DMS 273 (cell line): Measurements from ENCODE around the gene GTF2E1.
"Not testable (repeated sequence)": the region's sequence is repeated elsewhere in the genome, so short reads cannot be mapped to it uniquely, and the experiment has no call there.

Source experiments
- DNase-seq: peaks from one replicate; lab custom pipeline; 2025; ENCODE audit not compliant: unreplicated experiment; lab: John Stamatoyannopoulos, UW

GTF2E1 gene

GRCh38 chr3:120742198-120742848 lies at the start of gene GTF2E1, which contains the start of gene RABL3:
GTF2E1 (plus strand) TSS chr3:120742744; CDS start chr3:120750553, 7,809 bp downstream.
RABL3 (minus strand) TSS chr3:120742516; CDS start chr3:120742507, 9 bp downstream.
- peak; percentile 100 for DNase-seq

DNA sequence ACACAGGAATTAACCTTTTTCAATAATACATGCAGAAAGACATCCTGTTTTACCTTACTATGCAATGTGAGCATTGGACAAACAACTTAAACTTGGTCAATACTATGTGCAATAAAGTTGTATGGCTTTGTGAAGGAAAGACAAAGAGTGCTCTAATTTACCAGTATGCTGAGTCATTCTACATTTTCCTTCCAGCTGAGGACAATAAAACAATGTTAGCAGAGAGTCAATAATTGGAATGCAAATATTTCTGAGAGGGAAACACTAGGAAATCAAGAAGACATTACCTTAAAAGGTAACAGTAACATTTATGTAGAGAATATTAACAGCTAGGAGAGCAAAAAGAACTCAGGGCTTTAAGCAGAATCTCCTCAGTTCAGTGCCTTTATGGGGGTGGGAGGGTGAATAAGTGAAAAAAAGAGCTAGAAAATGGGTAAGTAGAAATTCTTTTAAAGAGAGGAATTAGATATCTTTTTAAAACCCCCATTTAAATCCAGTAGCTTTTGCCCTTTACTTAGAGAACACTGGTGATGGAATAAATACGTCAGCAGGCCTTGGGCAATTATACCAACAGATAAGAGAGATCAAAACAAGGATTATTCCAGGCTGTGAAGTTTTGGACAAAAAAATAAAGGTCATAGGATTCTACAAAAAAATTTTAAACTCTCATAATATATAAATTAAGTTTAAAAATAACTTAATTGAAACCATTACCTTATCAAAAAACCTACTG lies 48.9 kb upstream of the GTF2E1 start:
- DNase-seq, result no peak

- no peak for DNase-seq
Measured at GRCh38 chr3:120699333-120699732, 43.2 kb upstream of the GTF2E1 start.

DNA sequence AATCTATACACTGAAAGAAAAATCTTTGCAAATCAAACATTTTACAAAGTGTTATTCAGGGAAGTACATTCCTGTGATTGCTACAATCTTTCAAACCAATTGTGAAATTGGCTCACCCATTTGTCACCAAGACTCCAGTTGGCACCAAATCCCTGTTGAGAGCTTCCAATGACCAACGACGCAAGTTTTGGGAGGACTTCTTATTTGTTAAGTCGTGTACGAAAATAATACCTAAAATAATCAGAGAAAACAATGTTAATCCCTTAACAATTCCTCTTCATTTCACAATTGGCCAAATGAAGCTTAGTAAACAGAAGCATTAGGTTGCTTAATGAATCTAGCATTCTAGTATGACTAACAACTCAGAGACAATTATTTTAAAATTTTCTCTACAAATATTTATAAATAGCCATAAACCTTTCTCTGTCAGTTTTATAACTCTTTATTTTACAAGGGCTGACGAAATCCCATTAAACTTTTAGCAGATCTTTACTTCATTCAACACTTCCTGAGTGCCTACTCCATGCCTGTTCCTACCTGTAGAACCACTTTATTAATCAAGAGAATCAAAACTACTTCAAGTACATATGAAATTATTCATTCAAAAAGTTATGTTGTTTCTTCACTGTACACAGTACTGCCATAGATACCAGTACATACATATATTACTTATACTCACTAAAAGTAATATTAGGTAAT lies 36.5 kb upstream of the GTF2E1 start:
- DNase-seq, result no peak

DNA sequence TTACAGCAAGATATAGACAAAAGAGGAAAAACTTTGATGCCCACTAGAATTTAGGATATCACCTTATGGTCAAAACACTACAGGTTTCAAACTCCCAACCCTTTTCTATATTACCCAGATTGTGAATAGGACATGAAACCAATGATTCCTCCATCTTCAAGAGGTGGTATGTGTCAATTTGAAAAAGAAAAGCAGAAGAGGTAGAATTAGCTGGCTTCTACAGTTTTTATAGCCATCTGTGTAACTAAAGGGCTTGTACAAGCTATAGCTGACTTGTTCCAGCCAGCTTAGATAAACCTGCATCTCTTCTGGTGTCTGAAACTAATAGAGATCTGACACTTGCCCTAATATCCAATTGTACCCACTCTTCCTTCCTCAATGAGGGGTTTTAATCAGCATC lies 35.6 kb upstream of the GTF2E1 start:
- no peak for DNase-seq

DNA sequence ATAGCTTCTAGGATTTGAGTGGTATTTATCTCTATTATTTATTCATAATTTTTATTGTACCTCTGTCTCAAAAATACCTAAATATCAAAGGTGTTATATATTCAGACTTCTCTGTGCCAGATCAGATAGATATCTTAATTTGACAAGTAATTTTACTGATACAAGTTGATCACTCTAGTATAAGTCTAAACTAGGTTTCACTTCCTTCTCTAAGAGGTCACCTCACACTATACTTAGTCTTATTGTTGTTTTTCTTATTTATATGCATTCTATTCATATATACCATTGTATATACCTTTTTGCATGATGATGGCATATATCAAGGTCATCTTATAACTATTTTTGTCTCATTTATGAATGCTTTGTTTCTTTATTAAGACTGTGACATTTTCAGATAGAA lies 34.1 kb upstream of the GTF2E1 start:
- no peak for DNase-seq

DNA sequence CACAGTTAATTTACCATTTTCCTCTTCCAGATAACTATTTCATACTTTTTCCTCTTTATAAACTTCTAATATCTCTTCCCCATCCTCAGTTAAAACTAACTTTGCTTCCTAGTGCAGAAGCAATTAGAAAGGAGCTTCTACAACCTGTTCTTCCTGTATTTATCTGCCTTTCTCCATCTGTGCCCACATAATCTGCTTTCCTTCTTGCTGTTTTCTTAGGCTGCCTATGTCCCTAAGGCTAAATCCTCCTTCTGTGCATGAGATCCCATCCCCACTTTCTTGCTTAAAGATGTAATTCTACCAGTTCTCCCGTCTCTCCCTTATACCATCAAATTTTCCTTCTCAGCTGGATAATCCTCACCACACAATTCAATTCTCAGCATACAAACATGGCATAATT lies 32.2 kb upstream of the GTF2E1 start:
- no peak for DNase-seq

DNA sequence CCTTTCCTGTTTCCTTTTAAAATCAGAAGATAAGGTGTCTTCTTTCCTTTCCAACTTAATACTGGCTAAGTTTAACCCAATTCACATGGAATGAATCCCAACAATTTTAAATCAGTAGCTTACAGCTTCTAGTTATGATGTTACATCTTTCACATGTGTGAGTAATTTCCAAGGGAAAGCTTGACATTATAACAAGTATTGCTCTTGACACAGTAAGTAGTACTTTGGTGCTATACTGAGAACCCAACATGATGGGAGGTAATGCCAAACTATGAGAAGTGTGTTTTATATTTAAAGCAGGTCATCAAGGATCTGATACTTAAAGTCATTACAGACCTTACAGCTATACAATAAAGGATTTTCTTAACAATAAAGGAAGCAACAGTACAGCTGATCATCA lies 29.3 kb upstream of the GTF2E1 start:
- DNase-seq, result no peak

GRCh38 chr3:120719167-120719834 lies 23.2 kb upstream of the GTF2E1 start:
- not testable (repeated sequence) for DNase-seq

DNA sequence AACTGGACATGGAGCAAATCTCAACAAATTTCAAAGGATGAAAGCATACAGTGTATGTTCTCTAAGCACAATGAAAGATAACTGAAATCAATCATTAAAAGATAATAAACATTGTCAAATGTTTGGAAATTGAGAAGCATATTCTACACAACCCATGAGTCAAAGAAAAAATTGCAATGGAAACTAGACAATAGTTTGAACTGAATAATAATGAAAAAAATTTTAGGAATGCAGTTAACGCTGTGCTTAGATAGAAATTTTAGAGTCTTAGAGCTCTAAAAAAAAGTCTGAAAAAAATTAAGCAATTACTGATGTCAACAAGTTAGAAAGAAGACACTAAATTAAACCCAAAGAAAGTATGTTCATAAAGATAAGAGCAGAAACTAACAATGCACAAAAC lies 15.8 kb upstream of the GTF2E1 start:
- no peak for DNase-seq

DNA sequence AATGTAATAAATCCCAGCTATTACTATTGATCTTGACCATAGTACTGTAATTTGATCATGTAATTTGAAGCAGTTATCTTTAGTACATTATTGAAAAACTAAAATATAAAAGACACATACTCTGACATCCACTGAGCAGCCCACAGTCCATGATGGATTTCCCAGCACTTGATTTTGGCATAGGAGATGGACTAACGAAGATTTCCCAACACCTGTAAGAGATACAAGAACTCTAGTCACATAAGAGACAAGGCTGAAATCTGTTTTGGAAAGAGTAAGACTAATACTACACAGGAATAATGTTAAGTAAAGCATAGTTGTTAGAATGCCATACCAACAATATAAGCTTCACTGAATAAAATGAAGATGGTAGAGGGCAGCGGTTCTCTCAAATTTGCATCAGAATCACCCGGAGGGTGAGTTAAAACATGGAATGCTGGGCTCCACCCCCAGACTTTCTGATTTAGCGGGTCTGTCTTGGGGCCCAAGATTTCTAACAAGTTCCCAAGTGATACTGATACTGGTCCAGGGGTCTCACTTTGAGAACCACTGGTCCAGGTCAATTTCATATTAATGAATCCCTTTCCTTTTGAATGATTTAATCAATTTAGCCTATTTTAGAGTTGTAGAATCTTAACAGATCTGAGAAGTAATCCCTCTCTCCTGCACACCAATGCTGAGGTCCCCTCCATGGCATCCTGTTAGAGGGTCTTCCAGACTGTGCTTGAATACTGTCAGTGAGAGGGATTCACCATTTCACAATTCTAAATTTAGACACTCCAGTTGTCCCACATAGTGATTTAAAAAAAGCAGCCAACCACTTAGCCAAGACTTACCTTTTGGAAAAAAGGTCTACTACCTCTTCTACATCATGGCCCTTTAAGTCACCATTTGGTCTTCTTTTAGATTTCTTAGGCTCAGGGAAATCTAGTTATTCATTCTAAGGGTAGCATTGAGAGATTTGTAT lies 11.7 kb upstream of the GTF2E1 start:
- DNase-seq, result no peak

DNA sequence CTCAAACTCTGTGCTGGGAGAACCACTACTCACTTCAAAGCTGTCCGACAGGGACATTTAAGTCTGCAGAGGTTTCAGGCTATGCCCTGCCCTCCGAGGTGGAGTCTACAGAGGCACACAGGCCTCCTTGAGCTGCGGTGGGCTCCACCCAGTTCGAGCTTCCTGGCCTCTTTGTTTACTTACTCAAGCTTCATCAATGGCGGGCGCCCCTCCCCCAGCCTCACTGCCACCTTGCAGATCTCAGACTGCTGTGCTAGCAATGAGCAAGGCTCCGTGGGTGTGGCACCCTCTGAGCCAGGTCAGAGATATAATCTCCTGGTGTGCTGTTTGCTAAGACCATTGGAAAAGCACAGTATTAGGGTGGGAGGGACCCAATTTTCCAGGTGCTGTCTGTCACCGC lies 4.5 kb upstream of the GTF2E1 start:
- DNase-seq, result not testable (repeated sequence)

- peak; percentile 43 for DNase-seq
Measured at GRCh38 chr3:120741320-120741719, 1.2 kb upstream of the GTF2E1 start.

DNA sequence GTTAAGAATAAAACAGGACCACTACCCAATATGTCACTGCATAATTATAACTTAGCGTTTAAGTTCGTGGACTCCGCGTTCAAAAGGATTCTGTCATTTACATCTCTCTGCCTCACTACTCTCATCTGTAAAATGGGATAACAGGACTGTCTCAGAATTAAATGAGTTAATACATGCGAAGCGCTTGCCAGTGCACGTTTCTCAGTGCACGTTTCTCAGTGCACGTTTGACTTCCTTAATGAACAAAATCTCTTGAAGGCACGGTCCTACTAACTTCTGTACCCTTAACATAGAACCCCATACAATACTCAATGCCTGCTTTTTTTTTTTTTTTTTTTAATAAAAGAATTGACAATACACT lies 727 bp upstream of the GTF2E1 start:
- DNase-seq, result peak; percentile 91

- peak; percentile 77 for DNase-seq
Measured at GRCh38 chr3:120742849-120743365, 363 bp downstream of the GTF2E1 start.

- peak; percentile 57 for DNase-seq
Measured at GRCh38 chr3:120743556-120744195, 1.1 kb downstream of the GTF2E1 start.

GRCh38 chr3:120745466-120745865 lies 2.9 kb downstream of the GTF2E1 start:
- DNase-seq, result no peak

GRCh38 chr3:120749843-120750242 lies 7.3 kb downstream of the GTF2E1 start:
- DNase-seq, result no peak

- no peak for DNase-seq
Measured at GRCh38 chr3:120752230-120752629, 9.7 kb downstream of the GTF2E1 start.

GRCh38 chr3:120752865-120753264 lies 10.3 kb downstream of the GTF2E1 start:
- DNase-seq, result no peak
